Stomach (tissue), 9 donors: ENCODE results near the gene MED22. TPM values are rescaled to one million over a fixed set of nuclear protein-coding genes. Genes with fewer than 3 reads are reported as not detected.
A peak's percentile ranks its signal among the peaks of the same experiment; 100 is the strongest.
"Not testable (repeated sequence)": the region's sequence is repeated elsewhere in the genome, so short reads cannot be mapped to it uniquely, and the experiment has no call there.

ENCODE experiments used
- DNase-seq, 2 donors: peaks; one replicate each; pipeline versions ENCODE4 v3.0.0 to v3.0.0-alpha.2; 2013 to 2019
- H3K27ac ChIP-seq, 5 donors: fragments of 200-600 bp in 4 of 5; sonication (generic) in 4 of 5; one replicate each; pipeline ENCODE4 v1.5.1; 2013 to 2019; ENCODE audit warnings: mild to moderate bottlenecking in 1 of 5, moderate library complexity in 1 of 5
- H3K27me3 ChIP-seq, 3 donors: fragments of 200-600 bp; sonication (generic); one replicate each; pipeline ENCODE4 v1.5.1; 2017 to 2019; ENCODE audit warnings: mixed run types in 1 of 3
- H3K36me3 ChIP-seq, 4 donors: fragments of 200-600 bp; sonication (generic); 1 replicate in 3 of 4; 2 replicates in 1 of 4; pipeline ENCODE4 v1.5.1; 2016 to 2019
- H3K4me1 ChIP-seq, 4 donors: fragments of 200-600 bp; sonication (generic); one replicate each; pipeline ENCODE4 v1.5.1; 2016 to 2019
- H3K4me3 ChIP-seq, 4 donors: fragments of 200-600 bp; sonication (generic) in 3 of 4; one replicate each; pipeline ENCODE4 v1.5.1; 2016 to 2019; ENCODE audit warnings: mild to moderate bottlenecking in 1 of 4
- H3K9me3 ChIP-seq, 4 donors: fragments of 200-600 bp; sonication (generic); one replicate each; pipeline ENCODE4 v1.5.1; 2016 to 2019
- EP300 ChIP-seq: sonication (generic); formaldehyde crosslinking; IDR thresholded peaks from one replicate; pipeline ENCODE4 v1.6.1; 2017; ENCODE audit warnings: antibody characterized with exemption
- POLR2A ChIP-seq, 4 donors: fragments of 450-650 bp; IDR thresholded peaks; one replicate each; pipeline ENCODE4 v1.6.1; 2016; ENCODE audit warnings: antibody characterized with exemption in 4 of 4, control low read depth in 2 of 4, mild to moderate bottlenecking in 1 of 4, moderate library complexity in 1 of 4
- POLR2AphosphoS5 ChIP-seq, 3 donors: sonication (generic); formaldehyde crosslinking; IDR thresholded peaks; one replicate each; pipeline ENCODE4 v1.6.1; 2016; ENCODE audit warnings: antibody characterized with exemption in 3 of 3
- WGBS, 5 donors: extraction: QIAGEN DNeasy Blood & Tissue Kit in 3 of 5; methylation state at CpG; one replicate each; pipeline versions ENCODE4 v1.1.5 to v1.1.7; 2013 to 2018; 5-methylcytosine and 5-hydroxymethylcytosine counted together
- intact Hi-C: fragments of 100-400 bp; cut with DNase I; formaldehyde crosslinking; loops from one replicate; pipeline ENCODE4 v1.15.1; 2023; ENCODE audit warnings: low total_unique reads
- polyA plus RNA-seq, 3 donors: library from polyadenylated mRNA; stranded (reverse); fragments of 200-250 nt; gene quantifications; one replicate each; pipeline ENCODE4 v1.2.3, GENCODE V29; 2013
- small RNA-seq, 4 donors: library from RNA; depleted of rRNA; stranded (forward); fragments of <200 nt; gene quantifications; one replicate each; pipeline ENCODE3, GENCODE V24; 2016
- total RNA-seq, 5 donors: library from RNA; depleted of rRNA; stranded (reverse); fragments of >200 nt; gene quantifications; one replicate each; pipeline versions ENCODE4 v1.1.0 to v1.2.3, GENCODE V29; 2014 to 2016
- TF ChIP-seq, protein P1 (sequence below), 7 experiments: fragments of 450-650 bp in 4 of 7; fragments of 200-600 bp in 3 of 7; sonication (generic) in 3 of 7; IDR thresholded peaks; one replicate each; pipeline ENCODE4 v1.5.1; 2016 to 2019; ENCODE audit warnings: antibody characterized with exemption in 7 of 7, control low read depth in 2 of 7, mild to moderate bottlenecking in 1 of 7
- donor health status: healthy with polysubstance abuse.
- donor health status: Bipolar disorder and iron deficiency.
- donor health status: healthy.

The MED22 gene
- total and polyA plus RNA-seq, 8 donors, result 4.7 to 27.7 (median 20.0) TPM

DNA sequence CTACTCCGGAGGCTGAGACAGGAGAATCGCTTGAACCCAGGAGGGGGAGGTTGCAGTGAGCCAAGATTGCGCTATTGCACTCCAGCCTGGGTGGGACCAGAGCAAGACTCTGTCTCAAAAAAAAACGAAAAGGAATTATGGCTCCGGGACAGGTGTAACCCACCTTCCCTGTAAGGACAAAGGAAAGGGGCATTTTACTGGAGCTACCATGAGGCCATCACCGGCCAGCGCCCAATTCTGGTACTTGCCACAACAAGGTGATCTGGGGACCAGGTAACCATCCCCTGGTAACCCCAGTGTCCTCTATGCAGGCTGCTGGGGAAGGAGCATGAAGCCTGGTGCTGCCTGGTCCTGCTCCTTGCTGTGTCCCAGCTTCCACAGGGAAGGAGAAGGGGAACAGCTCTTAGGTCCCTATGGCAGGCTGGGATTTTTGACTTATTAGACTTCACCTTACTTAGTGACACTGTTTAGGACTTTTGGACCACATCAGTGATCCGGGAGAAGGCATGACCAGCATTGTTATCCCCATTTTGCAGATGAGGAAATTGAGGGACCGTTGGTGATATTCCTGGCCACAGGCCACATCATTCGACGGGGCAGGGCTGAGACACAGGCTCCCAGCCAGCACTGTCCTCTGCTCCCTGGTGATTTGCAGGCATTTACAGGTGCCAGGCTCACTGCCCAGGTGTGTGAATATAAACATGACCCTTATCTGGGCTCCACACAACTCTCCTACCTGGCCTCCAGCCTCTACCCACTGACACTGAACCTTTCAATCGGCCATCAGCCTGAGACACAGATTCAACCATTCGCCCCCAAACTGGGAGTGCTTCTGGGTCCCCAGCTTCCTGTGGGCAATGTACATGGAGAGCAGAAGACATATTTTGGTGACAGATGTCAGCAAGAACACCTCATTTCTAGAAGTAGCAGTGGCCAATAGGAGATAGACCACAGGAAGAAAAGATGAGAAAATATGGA lies 46.4 kb downstream of the MED22 start:
- H3K27ac ChIP-seq, result no peak overlapping the region
- H3K4me1 ChIP-seq, result no peaks in the 10 kb centered on the region
- no peak for TF ChIP-seq POLR2AphosphoS5 (IDR thresholded peaks at IDR 0.05)
- TF ChIP-seq POLR2A (IDR thresholded peaks at IDR 0.05), result no peak

DNA sequence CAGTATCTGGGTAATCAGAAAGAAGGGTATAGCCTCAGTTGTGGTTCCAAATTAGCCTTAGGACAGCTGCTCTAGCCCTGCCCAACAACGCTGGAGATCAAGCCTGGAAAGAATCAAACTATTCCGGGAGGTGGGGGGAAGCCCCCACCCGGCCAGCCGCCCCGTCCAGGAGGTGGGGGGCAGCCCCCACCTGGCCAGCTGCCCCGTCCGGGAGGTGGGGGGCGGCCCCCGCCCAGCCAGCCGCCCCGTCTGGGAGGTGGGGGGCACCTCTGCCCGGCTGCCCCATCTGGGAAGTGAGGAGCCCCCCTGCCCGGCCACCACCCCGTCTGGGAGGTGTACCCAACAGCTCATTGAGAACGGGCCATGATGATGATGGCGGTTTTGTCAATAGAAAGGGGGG lies 47.9 kb downstream of the MED22 start:
- H3K9me3 ChIP-seq, H3K36me3 ChIP-seq, H3K4me3 ChIP-seq, H3K4me1 ChIP-seq, H3K27ac ChIP-seq, intact Hi-C loops: not testable (repeated sequence)
- WGBS, 5 donors, result 59 to 78% (median 72%) methylated on average over 5 to 16 of the region's 16 CpGs
- DNase-seq, result peak in 1 of 2 donors; percentile 2
- H3K27me3 ChIP-seq, result peaks cover 0 to 48% (median 0%) of the 10 kb centered on the region in 3 donors

More for the DNA sequence above, 46.4 kb downstream of the MED22 start:
- 77 to 86% (median 81%) methylated on average over 12 to 13 of the region's 13 CpGs for WGBS, 5 donors
- intact Hi-C loops, result no loop called here
- H3K27me3 ChIP-seq, result peaks cover 0 to 43% (median 0%) of the 10 kb centered on the region in 3 donors
- peak in 1 of 2 donors; percentile 5 for DNase-seq
- H3K36me3 ChIP-seq, result no peaks in the 10 kb centered on the region
- H3K9me3 ChIP-seq, result no peaks in the 10 kb centered on the region
- H3K4me3 ChIP-seq, result no peak overlapping the region

DNA sequence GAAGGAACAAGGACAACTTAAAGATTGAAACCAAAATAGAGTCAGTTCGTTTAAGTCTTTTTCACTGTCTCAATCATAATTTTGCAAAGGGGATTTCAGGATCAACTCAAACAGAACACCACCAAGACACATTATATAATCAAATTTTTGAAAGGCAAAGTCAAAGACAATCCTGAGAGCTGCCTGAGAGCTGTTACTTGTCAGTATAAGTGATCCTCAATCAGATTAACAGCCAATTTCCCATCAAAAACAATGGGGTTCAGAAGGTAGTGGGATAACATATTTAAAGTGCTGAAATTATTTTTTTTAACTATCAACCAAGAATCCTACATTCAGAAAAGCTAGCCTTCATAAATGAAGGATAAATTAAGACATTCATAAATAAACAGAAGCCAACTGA lies 53.7 kb downstream of the MED22 start:
- Histone ChIP-seq H3K27me3 (peaks cover 0 to 30% (median 0%) of the 10 kb centered on the region in 3 donors), H3K4me3 (no peak overlapping the region), H3K36me3 (no peaks in the 10 kb centered on the region), H3K4me1 (no peaks in the 10 kb centered on the region), H3K9me3 (peaks cover 6 to 20% (median 9%) of the 10 kb centered on the region in 4 donors), H3K27ac (no peak overlapping the region)
- TF ChIP-seq, protein P1, sequence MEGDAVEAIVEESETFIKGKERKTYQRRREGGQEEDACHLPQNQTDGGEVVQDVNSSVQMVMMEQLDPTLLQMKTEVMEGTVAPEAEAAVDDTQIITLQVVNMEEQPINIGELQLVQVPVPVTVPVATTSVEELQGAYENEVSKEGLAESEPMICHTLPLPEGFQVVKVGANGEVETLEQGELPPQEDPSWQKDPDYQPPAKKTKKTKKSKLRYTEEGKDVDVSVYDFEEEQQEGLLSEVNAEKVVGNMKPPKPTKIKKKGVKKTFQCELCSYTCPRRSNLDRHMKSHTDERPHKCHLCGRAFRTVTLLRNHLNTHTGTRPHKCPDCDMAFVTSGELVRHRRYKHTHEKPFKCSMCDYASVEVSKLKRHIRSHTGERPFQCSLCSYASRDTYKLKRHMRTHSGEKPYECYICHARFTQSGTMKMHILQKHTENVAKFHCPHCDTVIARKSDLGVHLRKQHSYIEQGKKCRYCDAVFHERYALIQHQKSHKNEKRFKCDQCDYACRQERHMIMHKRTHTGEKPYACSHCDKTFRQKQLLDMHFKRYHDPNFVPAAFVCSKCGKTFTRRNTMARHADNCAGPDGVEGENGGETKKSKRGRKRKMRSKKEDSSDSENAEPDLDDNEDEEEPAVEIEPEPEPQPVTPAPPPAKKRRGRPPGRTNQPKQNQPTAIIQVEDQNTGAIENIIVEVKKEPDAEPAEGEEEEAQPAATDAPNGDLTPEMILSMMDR (IDR thresholded peaks at IDR 0.05), result no peak
- TF ChIP-seq POLR2AphosphoS5 (IDR thresholded peaks at IDR 0.05) (no peak), POLR2A (IDR thresholded peaks at IDR 0.05) (no peak), EP300 (no peak)
- intact Hi-C loops, result no loop called here
- WGBS, 5 donors, result 76 to 83% (median 82%) methylated on average over 1 of the region's 1 CpG
- no peak for DNase-seq

DNA sequence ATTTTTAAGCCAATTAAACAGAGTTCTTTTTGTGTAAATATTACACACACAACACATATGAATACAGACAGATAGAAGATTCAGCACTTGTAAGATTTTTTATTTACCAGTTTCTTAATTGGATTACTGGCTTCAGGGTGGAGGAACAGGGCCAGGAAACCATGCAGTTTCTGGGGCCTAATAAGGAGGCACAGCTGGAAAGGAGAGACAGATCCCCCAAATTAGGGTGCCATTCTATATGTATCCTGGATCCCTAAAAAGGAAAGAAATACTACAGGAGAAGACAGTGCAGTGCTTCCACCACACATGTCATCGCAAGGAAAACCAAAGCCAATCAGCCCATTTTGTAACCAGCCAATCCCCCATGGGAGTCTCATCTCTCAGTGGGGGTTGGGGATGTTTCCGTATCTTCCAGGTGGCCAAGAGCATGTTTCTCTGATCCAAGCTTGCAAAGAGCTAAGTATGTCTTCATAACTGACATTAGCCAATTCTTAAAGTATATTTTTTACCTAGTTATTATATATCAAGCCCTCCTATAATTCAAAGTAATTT lies 57.1 kb downstream of the MED22 start:
- H3K27ac ChIP-seq, result no peak overlapping the region
- peaks cover 0 to 15% (median 0%) of the 10 kb centered on the region in 3 donors for H3K27me3 ChIP-seq
- DNase-seq, result no peak
- intact Hi-C loops, result no loop called here
- peaks cover 6 to 20% (median 9%) of the 10 kb centered on the region in 4 donors for H3K9me3 ChIP-seq
- WGBS, 5 donors, result 83 to 98% (median 96%) methylated on average over 2 of the region's 2 CpGs
- H3K4me3 ChIP-seq, result no peak overlapping the region
- H3K4me1 ChIP-seq, result no peaks in the 10 kb centered on the region
- H3K36me3 ChIP-seq, result no peaks in the 10 kb centered on the region
- TF ChIP-seq, protein P1 (IDR thresholded peaks at IDR 0.05), result no peak
- no peak for TF ChIP-seq POLR2A (IDR thresholded peaks at IDR 0.05)

Small RNA genes within 50 kb of the gene (small RNA-seq; reads per million reads assigned to genes)
- gene RF00019 (0 reads per million in 4 donors), gene SNORD24 (0 reads per million in 4 donors), gene SNORD36A (0 reads per million in 4 donors), gene SNORD36B (0 reads per million in 4 donors), gene SNORD36C (0 reads per million in 4 donors)

Other genes starting within 250 kb of the MED22 start
- 100 to 1,000 TPM in 1 of 5 donors, 10 to 100 TPM in 4; 29.4 to 242 (median 65.2) TPM for gene RALGDS, start 226.9 kb downstream of the MED22 start, total RNA-seq
- 10 to 100 TPM; 20.5 to 45.8 (median 32.8) TPM for gene RALGDS, start 226.9 kb downstream of the MED22 start, polyA plus RNA-seq
- 10 to 100 TPM in 3 of 5 donors, 1 to 10 TPM in 2; 1.2 to 37.9 (median 21.3) TPM for gene GBGT1, start 184.2 kb downstream of the MED22 start, total RNA-seq
- 10 to 100 TPM; 12.5 to 24.2 (median 23.8) TPM for gene GBGT1, start 184.2 kb downstream of the MED22 start, polyA plus RNA-seq
- not detected for gene OBP2B, start 138.9 kb downstream of the MED22 start, total RNA-seq
- gene OBP2B, start 138.9 kb downstream of the MED22 start, polyA plus RNA-seq, result not detected
- gene ABO, start 72.9 kb downstream of the MED22 start, total RNA-seq, result 10 to 100 TPM in 2 of 5 donors, 1 to 10 TPM in 2, under 1 TPM in 1; 0.72 to 67.1 (median 4.8) TPM
- 10 to 100 TPM in 1 of 3 donors, 1 to 10 TPM in 2; 1.6 to 11.0 (median 3.4) TPM for gene ABO, start 72.9 kb downstream of the MED22 start, polyA plus RNA-seq
- gene SURF6, start 11.9 kb downstream of the MED22 start, total RNA-seq, result 100 to 1,000 TPM in 1 of 5 donors, 10 to 100 TPM in 3, 1 to 10 TPM in 1; 2.9 to 138 (median 20.1) TPM
- 10 to 100 TPM; 13.0 to 14.8 (median 13.4) TPM for gene SURF6, start 11.9 kb downstream of the MED22 start, polyA plus RNA-seq
- 1,000 to 10,000 TPM in 4 of 5 donors, 100 to 1,000 TPM in 1; 809 to 1,438 (median 1,206) TPM for gene RPL7A, start 87 bp upstream of the MED22 start, total RNA-seq
- gene RPL7A, start 87 bp upstream of the MED22 start, polyA plus RNA-seq, result 1,000 to 10,000 TPM; 3,101 to 4,243 (median 3,368) TPM
- 10 to 100 TPM in 3 of 5 donors, 1 to 10 TPM in 2; 1.7 to 46.9 (median 22.6) TPM for gene SURF1, start 8.4 kb upstream of the MED22 start, total RNA-seq
- gene SURF1, start 8.4 kb upstream of the MED22 start, polyA plus RNA-seq, result 100 to 1,000 TPM in 1 of 3 donors, 10 to 100 TPM in 2; 92.5 to 118 (median 95.5) TPM
- gene SURF2, start 8.4 kb upstream of the MED22 start, total RNA-seq, result 10 to 100 TPM in 2 of 5 donors, 1 to 10 TPM in 3; 1.8 to 75.3 (median 7.1) TPM
- gene SURF2, start 8.4 kb upstream of the MED22 start, polyA plus RNA-seq, result 10 to 100 TPM; 45.4 to 54.4 (median 47.1) TPM
- gene SURF4, start 27.9 kb upstream of the MED22 start, total RNA-seq, result 100 to 1,000 TPM; 123 to 200 (median 147) TPM
- 10 to 100 TPM; 26.4 to 57.0 (median 42.4) TPM for gene SURF4, start 27.9 kb upstream of the MED22 start, polyA plus RNA-seq
- gene STKLD1, start 28.2 kb upstream of the MED22 start, total RNA-seq, result not detected
- gene STKLD1, start 28.2 kb upstream of the MED22 start, polyA plus RNA-seq, result 1 to 10 TPM; 1.3 to 2.6 (median 1.9) TPM
- 10 to 100 TPM in 3 of 5 donors, 1 to 10 TPM in 1, under 1 TPM in 1; 0.45 to 64.3 (median 11.2) TPM for gene REXO4, start 69.9 kb upstream of the MED22 start, total RNA-seq
- 10 to 100 TPM; 14.3 to 16.8 (median 14.7) TPM for gene REXO4, start 69.9 kb upstream of the MED22 start, polyA plus RNA-seq
- 10 to 100 TPM in 1 of 5 donors, 1 to 10 TPM in 3, not detected in 1; 4.6 to 19.6 (median 6.1) TPM for gene ADAMTS13, start 74.2 kb upstream of the MED22 start, total RNA-seq
- 1 to 10 TPM; 6.6 to 8.3 (median 8.3) TPM for gene ADAMTS13, start 74.2 kb upstream of the MED22 start, polyA plus RNA-seq
- 10 to 100 TPM; 11.7 to 74.2 (median 16.7) TPM for gene CACFD1, start 111.8 kb upstream of the MED22 start, total RNA-seq
- 10 to 100 TPM; 15.6 to 28.9 (median 28.3) TPM for gene CACFD1, start 111.8 kb upstream of the MED22 start, polyA plus RNA-seq
- gene SLC2A6, start 131.0 kb upstream of the MED22 start, total RNA-seq, result 10 to 100 TPM in 1 of 5 donors, 1 to 10 TPM in 1, under 1 TPM in 1, not detected in 2; 0.55 to 14.3 (median 1.3) TPM
- 1 to 10 TPM in 2 of 3 donors, under 1 TPM in 1; 0.92 to 3.1 (median 1.4) TPM for gene SLC2A6, start 131.0 kb upstream of the MED22 start, polyA plus RNA-seq
- gene MYMK, start 176.8 kb upstream of the MED22 start, total RNA-seq, result not detected
- gene MYMK, start 176.8 kb upstream of the MED22 start, polyA plus RNA-seq, result not detected
- 10 to 100 TPM in 1 of 5 donors, 1 to 10 TPM in 2, not detected in 2; 3.3 to 20.6 (median 3.3) TPM for gene ADAMTSL2, start 186.6 kb upstream of the MED22 start, total RNA-seq
- gene ADAMTSL2, start 186.6 kb upstream of the MED22 start, polyA plus RNA-seq, result 1 to 10 TPM; 1.3 to 1.9 (median 1.4) TPM